GM12891 (cell line): ENCODE measurements around the gene PRR36.

ENCODE experiments used
- POLR2A ChIP-seq: IDR thresholded peaks from 2 replicates; pipeline ENCODE4 v1.6.1; 2011; ENCODE audit warnings: low read depth, low read length, control low read depth
- SPI1 ChIP-seq: IDR thresholded peaks from 2 replicates; pipeline ENCODE4 v1.6.1; 2011; ENCODE audit warnings: low read depth, low read length, control low read depth

DNA sequence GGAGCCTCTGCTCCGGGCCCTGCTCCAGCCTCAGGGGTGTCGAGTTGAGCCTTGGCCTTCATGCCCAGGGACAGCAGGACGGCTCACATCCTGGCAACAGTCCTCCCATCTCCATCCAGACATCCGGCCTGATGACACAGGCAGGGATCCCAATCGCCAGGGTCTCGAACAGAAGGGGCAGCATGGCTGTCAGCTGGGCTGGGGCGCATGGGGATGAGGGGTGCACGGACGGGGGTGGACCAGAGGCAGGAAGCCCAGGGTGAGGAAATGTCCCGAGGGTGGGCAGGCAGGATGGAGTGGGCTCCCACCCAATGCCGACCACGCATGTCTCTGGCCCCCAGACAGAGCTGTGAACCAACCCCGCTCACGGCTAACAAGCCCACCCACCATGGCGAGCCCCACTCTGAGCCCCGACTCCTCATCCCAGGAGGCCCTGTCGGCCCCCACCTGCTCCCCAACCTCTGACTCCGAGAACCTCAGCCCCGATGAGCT lies 28.0 kb downstream of the PRR36 start:
- TF ChIP-seq POLR2A (no peak), SPI1 (no peak)
